ENCODE data around the gene NAT9.

NAT9 gene

GRCh38 chr17:74730491-74731346 is 45.4 kb downstream of the NAT9 start:
- no peak for DNase-seq

- DNase-seq = no peak
Measured at GRCh38 chr17:74729866-74730265, 46.3 kb downstream of the NAT9 start.

- no peak for DNase-seq
Measured at GRCh38 chr17:74729368-74729767, 46.8 kb downstream of the NAT9 start.

- DNase-seq = no peak
Measured at GRCh38 chr17:74728702-74729075, 47.5 kb downstream of the NAT9 start.

GRCh38 chr17:74728033-74728701 is 48.0 kb downstream of the NAT9 start:
- DNase-seq = no peak

- no peak for DNase-seq
Measured at GRCh38 chr17:74725111-74725510, 51.0 kb downstream of the NAT9 start.

- no peak for DNase-seq
Measured at GRCh38 chr17:74723891-74724290, 52.3 kb downstream of the NAT9 start.

- DNase-seq = no peak
Measured at GRCh38 chr17:74722782-74723181, 53.4 kb downstream of the NAT9 start.
